Urothelium cell line (cell line): Measurements from ENCODE around the gene TRIM6.
"Not testable (repeated sequence)": the region's sequence is repeated elsewhere in the genome, so short reads cannot be mapped to it uniquely, and the experiment has no call there.

Source experiments
- DNase-seq: peaks from one replicate; pipeline ENCODE4 v3.0.0; 2011; ENCODE audit warnings: low spot score, mixed read lengths
- FAIRE-seq: peaks from 2 replicates; lab custom pipeline; 2011; peaks lifted over from hg19 to GRCh38; lab: Jason Lieb, UNC

Gene TRIM6

GRCh38 chr11:5603326-5603725 is 6.9 kb downstream of the TRIM6 start:
- FAIRE-seq (no peak), DNase-seq (no peak)

GRCh38 chr11:5604896-5605295 is 8.5 kb downstream of the TRIM6 start:
- FAIRE-seq (no peak), DNase-seq (no peak)

- FAIRE-seq (no peak), DNase-seq (no peak)
These were observed 9.4 kb downstream of the TRIM6 start for GRCh38 chr11:5605849-5606248.

- DNase-seq (no peak), FAIRE-seq (no peak)
These were observed 12.4 kb downstream of the TRIM6 start for GRCh38 chr11:5608808-5609207.

GRCh38 chr11:5610446-5610845 is 14.0 kb downstream of the TRIM6 start:
- no peak for FAIRE-seq
- DNase-seq: no peak

- no peak for FAIRE-seq
- DNase-seq: no peak
These were observed 15.2 kb downstream of the TRIM6 start for GRCh38 chr11:5611627-5612026.

GRCh38 chr11:5618807-5619206 is 22.4 kb downstream of the TRIM6 start:
- no peak for FAIRE-seq
- no peak for DNase-seq

- no peak for DNase-seq
- FAIRE-seq: no peak
These were observed 24.4 kb downstream of the TRIM6 start for GRCh38 chr11:5620651-5621521.

GRCh38 chr11:5621580-5621979 is 25.1 kb downstream of the TRIM6 start:
- FAIRE-seq: no peak

GRCh38 chr11:5622802-5623201 is 26.4 kb downstream of the TRIM6 start:
- FAIRE-seq: no peak
- DNase-seq: no peak

More at GRCh38 chr11:5621580-5621979, 25.1 kb downstream of the TRIM6 start:
- DNase-seq: no peak

- FAIRE-seq (no peak), DNase-seq (peak; percentile 60)
These were observed 28.2 kb downstream of the TRIM6 start, which contains the start of gene TRIM34 for GRCh38 chr11:5624489-5625279. Gene TRIM34 (plus strand): TSS chr11:5625001. CDS start chr11:5632332, 7,331 bp downstream.

- DNase-seq: no peak
- no peak for FAIRE-seq
These were observed 28.8 kb downstream of the TRIM6 start for GRCh38 chr11:5625281-5625680.

- DNase-seq (no peak), FAIRE-seq (no peak)
These were observed 29.8 kb downstream of the TRIM6 start for GRCh38 chr11:5626196-5626595.

- DNase-seq (no peak), FAIRE-seq (no peak)
These were observed 35.0 kb downstream of the TRIM6 start for GRCh38 chr11:5631417-5631816.

- DNase-seq: no peak
- no peak for FAIRE-seq
These were observed 35.7 kb downstream of the TRIM6 start for GRCh38 chr11:5631969-5632635.

GRCh38 chr11:5639953-5640352 is 43.5 kb downstream of the TRIM6 start:
- FAIRE-seq (no peak), DNase-seq (no peak)

- no peak for FAIRE-seq
- DNase-seq: no peak
These were observed 47.1 kb downstream of the TRIM6 start for GRCh38 chr11:5643585-5643984.

GRCh38 chr11:5646139-5646538 is 49.7 kb downstream of the TRIM6 start:
- FAIRE-seq (no peak), DNase-seq (no peak)

- FAIRE-seq (no peak), DNase-seq (no peak)
These were observed 59.0 kb downstream of the TRIM6 start for GRCh38 chr11:5655474-5655873.

GRCh38 chr11:5656956-5657355 is 60.5 kb downstream of the TRIM6 start:
- not testable (repeated sequence) for FAIRE-seq, DNase-seq

- no peak for FAIRE-seq
These were observed 61.9 kb downstream of the TRIM6 start for GRCh38 chr11:5658318-5658717.

More at GRCh38 chr11:5658318-5658717, 61.9 kb downstream of the TRIM6 start:
- DNase-seq: no peak
